ENCODE results near the gene CBX4.

Gene CBX4

DNA sequence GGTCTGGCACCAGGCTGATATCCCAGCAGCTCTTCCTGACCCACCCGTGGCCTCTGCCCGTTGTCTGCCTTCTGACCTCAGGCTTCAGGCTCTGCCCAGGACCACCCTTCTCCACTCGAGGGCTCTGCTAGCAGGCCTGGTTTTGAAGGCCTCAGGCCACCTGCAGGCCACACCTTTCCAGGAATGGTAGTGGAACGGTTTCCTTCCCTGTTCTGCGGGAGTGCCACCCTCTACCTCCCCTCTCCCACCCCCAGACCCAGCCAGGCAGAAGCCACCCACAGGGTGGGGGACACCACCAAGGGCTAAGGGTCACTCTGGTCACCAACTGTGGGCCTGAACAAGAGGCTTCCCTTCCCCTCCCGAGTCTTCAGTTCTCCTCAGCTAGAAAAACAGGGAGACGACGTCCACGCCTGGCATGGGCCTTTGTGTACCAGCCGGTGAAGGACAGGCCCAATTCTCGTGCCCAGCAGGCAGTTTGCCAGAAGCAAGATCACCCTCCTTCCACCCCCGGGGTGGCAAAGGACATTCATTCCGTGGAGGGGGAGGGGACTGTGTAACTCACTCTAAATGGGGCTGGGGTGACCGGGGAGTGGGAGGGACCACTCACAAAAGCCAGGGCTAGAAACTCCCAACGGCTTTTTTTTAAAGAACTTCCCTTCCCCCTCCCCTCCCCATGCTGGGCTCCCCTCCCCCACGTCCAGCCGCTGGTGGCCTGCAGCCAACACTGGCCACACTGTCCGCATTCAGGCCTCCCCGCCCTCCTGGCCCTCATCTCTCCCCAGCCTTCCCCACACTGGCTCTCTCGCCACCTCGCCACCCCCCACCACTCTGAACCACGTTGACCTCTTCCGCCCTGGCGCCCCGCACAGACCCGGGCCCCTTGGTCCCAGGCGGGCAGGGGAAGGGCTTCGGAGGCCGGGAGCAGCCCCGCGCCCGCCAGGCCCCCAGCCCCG lies 7.7 kb downstream of the CBX4 start:
- no peak for DNase-seq (ENCODE audit: extremely low read depth in 1 of 2, low read depth in 1 of 2)

GRCh38 chr17:79830763-79831264 lies 8.4 kb downstream of the CBX4 start:
- DNase-seq (ENCODE audit: extremely low read depth in 1 of 2, low read depth in 1 of 2) = no peak

DNA sequence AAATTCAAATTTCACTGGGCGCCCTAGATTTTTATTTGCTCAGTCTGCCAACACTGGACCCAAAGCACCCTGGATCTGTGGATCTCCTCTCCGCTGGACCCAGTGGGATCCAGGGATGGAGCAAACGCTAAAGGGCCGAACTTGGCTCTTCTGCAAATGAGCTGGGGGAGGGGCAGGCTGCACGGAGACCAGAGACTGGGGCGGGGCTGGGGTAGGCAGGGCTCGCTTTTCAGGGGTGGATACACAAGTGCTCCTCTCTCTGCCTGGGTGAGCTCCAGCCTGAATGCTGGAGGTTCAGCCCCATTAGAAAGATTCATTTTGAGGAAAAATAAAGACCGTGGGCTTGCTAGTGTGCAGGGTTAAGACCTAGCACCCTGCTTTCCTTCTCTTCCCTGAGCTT lies 8.9 kb downstream of the CBX4 start:
- DNase-seq (ENCODE audit: extremely low read depth in 1 of 2, low read depth in 1 of 2) = no peak

GRCh38 chr17:79829457-79829856 lies 9.8 kb downstream of the CBX4 start:
- DNase-seq (ENCODE audit: extremely low read depth in 1 of 2, low read depth in 1 of 2) = no peak

GRCh38 chr17:79829004-79829403 lies 10.2 kb downstream of the CBX4 start:
- DNase-seq (ENCODE audit: extremely low read depth in 1 of 2, low read depth in 1 of 2) = no peak

DNA sequence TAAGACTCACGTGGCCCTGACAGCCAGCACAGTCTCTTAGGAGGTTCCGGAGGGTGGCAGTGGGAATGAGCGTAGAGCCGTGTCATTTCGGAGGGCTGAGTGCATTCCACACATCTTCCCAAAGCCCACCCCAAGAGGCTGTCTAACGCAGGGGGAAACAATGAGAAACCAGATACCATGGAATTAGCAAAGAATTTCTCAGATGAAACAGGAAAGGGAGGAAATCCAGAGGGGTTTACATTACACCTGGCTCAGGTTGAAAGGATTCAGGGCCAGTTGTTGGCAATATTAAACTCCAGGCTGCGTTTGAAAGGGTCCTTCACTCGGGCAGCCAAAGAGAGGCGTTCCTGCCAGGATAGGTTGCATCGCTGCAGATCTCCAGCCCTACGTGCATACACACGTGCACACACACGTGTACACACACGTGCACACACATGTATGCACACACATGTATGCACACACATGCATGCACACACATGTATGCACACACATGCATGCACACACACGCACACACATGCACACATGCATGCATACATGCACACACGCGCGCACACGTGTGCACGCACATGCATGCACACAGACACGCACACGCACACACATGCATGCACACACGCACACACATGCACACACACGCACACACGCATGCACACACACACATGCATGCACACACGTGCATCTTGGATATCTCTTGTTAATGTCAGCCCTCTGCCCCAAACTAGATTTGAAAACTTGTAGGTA lies 12.2 kb downstream of the CBX4 start:
- DNase-seq (ENCODE audit: extremely low read depth in 1 of 2, low read depth in 1 of 2) = no peak

DNA sequence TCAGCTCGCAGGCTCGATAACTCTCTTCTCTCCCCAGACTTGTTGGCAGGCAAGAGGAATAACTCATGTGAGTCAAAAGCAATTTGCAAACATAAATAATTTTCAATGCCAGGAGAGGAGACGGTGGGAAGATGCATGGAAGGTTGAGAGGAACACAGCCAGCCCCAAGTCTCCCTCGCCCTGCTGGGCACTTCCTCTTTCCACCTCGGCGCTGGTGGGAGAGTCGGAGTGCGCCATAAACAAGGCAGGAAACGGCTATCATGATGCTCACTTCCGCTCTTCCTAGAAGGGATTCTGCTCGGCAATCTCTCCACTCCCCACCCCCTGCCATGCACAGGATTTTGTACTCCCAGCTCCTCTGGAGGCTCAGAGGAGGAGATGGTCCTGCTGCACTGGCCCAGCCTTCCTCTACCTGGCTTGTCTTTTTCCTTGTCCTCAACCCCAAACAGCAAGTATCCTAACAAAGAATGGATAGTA lies 13.0 kb downstream of the CBX4 start:
- DNase-seq (ENCODE audit: extremely low read depth in 1 of 2, low read depth in 1 of 2) = no peak

DNA sequence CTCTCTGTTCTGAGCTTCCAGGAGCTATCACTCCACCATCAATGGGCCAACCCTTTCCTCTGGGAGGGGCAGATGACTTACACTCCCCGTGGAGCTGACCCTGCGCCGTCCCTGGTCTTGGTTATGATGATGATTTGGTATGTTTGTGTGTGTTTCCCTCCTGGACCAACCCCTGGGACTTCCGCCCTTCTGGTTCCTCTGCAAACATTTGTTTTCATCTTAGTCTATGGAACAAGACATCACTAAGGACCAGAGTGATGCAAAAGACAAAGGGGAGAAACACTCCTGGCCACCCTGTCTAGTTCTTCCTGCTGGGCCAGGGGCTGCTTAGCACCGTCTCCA lies 13.7 kb downstream of the CBX4 start:
- no peak for DNase-seq (ENCODE audit: extremely low read depth in 1 of 2, low read depth in 1 of 2)

DNA sequence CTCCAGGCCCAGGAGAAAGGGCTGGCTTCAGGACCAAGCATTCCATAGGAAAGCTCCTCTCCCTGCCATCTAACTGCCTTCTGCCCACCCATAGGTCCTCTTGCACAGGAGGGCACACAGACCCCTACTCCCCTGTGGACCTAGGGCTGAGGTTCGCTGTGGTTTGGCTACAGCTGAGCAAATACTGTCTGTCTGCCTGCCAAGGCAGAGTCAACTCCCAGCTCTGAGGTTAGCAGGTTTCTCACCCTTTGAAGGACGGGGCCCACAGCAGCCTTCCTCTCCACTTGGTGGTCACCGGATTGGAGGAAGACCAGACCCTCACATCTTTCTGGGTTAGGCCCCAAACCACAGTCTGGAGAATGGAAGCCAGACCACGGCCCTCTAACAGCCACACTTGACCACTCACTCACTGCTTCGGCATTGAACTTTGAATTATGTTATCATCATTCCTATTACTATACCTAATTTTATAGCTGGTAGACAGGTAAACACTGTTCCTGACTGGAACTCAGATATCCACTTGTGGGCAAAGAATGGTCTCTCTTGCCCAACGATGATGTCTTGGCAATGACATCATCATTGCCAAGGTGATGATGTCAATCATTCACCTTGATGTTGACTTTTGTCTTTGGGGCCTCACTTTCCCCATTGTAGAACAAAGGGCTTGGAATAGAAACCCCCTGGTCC lies 14.2 kb downstream of the CBX4 start:
- no peak for DNase-seq (ENCODE audit: extremely low read depth in 1 of 2, low read depth in 1 of 2)

DNA sequence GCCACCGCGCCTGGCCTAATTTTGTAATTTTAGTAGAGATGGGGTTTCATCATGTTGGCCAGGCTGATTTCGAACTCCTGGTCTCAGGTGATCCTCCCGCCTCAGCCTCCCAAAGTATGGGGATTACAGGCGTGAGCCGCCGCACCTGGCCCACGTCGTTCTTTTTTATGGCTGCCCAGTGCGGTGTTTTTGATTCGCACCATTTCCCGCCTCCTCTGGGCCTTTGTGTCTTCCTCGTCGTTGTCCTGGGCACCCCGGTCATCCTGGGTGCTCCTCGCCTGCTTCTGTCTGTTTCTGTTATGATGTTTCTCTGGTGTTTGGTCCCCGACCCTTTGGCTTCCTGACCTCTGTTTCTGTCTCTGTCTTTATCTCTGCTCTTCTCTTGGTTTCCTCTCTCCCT lies 15.0 kb downstream of the CBX4 start:
- no peak for DNase-seq (ENCODE audit: extremely low read depth in 1 of 2, low read depth in 1 of 2)

- DNase-seq (ENCODE audit: extremely low read depth in 1 of 2, low read depth in 1 of 2) = no peak
These were observed 16.6 kb downstream of the CBX4 start for GRCh38 chr17:79822583-79823124.

GRCh38 chr17:79821331-79822095 lies 17.7 kb downstream of the CBX4 start:
- DNase-seq (ENCODE audit: extremely low read depth in 1 of 2, low read depth in 1 of 2) = no peak

DNA sequence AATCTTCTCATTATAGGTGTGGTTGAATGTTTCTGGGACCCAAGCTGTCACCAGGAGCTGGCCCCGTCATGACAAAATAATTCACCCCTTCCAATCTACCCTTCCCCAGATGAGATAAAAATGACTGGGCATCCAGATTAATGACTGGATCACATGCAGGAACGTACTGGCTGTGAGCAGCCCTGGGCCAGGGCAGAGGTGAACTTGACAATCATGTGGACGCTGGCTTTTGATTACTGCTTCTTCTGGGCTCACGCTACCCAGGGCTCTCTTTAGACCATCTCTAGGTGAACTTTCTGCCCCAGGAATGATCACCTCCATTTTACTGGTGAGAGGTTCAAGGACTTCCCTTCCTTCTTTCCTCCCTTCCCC lies 18.3 kb downstream of the CBX4 start:
- DNase-seq (ENCODE audit: extremely low read depth in 1 of 2, low read depth in 1 of 2) = no peak

GRCh38 chr17:79819534-79820276 lies 19.5 kb downstream of the CBX4 start:
- no peak for DNase-seq (ENCODE audit: extremely low read depth in 1 of 2, low read depth in 1 of 2)

- no peak for DNase-seq (ENCODE audit: extremely low read depth in 1 of 2, low read depth in 1 of 2)
These were observed 20.2 kb downstream of the CBX4 start for GRCh38 chr17:79819085-79819484.

DNA sequence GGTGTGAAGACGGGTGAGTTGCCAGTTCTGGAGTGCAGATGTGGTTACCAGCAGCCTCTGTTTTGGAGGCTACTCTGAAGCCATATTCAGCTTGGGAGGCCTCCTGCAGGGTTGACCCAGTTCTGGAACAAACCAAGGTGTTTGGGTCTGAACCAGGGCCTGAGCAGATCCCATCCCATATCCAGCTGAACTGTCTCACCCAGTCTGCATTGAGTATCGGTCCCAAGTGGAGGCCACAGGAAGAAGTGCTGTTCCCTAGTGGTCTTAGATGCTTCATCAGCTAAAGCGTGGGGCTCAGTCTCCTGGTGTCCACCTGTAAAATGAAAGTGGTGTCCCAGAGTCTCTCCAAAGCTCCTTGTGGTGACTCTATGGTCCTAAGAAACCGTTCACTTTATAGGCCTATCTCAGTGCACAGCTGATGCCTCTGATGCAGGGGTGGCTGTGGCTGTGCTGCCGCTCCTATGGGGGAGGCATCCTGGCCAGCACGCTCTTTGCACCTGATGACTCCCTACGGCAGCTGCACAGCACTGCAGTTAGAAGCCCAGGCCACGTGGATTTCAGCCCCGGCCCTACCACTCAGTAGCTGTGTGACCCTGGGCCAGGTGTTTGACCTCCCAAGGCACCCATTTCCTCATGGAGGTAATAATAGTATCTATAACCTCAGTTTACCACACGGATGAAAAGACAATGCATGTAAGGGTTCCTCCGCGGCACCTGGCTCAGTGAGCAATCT lies 21.0 kb downstream of the CBX4 start:
- no peak for DNase-seq (ENCODE audit: extremely low read depth in 1 of 2, low read depth in 1 of 2)

DNA sequence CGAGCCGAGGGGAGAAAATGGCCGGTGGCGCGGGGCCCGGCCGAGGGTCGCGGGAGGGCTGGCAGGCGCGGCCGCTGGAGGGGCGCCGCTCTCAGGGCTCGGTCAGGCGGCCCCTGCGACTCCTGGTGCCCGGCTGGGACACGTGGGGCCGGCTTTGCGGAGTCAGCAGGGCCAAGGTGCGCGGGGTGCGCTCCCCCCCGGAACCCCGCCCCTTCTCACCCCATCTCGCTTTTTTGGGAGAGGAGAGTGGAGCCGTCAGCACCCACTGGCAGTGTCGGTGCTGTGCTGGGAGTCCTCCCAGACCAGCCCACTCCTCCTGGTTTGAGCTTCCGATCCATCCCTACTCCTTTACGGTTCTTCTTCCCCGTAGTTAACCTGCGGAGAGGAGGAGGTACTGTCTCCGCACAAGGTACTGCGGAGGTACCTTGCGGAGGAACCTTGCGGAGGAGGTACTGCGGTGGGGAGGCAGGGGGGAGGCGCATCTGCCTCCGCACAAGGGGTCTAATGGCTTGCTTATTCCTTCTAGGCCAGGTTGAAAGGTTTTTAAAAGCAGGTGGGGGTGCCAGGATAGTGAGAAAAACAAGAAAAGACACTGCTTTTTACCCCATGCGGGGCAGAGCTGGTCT lies 23.3 kb downstream of the CBX4 start:
- no peak for DNase-seq (ENCODE audit: extremely low read depth in 1 of 2, low read depth in 1 of 2)

DNA sequence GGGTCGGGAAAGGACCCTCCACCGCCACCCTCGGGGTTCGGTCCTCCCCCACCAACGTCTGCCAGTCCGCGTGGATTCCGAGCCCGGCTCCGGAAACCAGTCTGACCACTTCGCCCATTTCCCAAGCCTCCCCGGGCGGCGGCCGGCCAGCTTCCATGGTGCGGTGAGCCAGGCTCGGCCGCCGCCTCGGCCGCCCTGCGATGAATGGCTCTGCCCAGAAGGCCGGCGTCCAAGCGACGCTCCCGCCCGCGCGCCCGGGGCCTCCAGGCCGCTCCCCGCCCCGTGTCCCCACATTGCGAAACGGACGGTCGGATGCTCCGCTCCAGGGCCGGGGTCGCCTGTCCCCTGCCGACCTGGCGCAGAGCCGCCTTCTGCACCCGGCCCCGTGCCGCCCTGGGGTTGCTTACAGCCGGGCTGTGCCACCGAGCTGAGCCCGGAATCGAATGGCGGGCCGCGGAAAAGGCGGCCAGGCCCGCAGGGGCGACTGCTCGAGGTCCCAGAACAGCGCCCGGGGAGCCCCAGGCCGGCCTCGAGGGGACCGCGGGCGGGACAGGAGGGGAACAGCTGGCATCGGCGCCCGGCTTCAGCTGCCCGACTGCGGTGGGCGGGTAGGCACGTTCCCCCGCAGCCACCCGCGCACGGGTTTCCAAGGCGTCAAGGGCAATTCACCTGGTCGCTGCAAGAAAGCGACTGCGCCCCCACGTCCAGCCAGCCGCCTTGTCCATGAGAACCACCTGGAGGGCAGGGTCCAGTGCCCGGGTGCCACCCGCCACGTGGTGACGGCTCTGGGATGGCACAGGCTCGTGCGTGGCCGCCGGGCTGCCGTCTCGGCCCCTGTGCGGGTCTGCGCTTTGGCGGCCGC lies 24.0 kb downstream of the CBX4 start:
- DNase-seq (ENCODE audit: extremely low read depth in 1 of 2, low read depth in 1 of 2) = no peak

All from activated CD8-positive, alpha-beta memory T cell treated with anti-CD3 and anti-CD28 coated beads for 1 hour (primary cell).